ENCODE results near the gene HLA-DQB2.

GRCh38 chr6:32763421-32763820, at the start of gene HLA-DQB2:
- no peak for TF ChIP-seq CTCF (conservative IDR thresholded peaks at IDR 0.05; ENCODE audit: low read depth, low read length)
- no peak for TF ChIP-seq EZH2 (IDR thresholded peaks at IDR 0.05; ENCODE audit: low read length, unreplicated experiment)

All from PC-3 (cell line).